ENCODE measurements around the gene SHC3. TPM values are rescaled to one million over a fixed set of nuclear protein-coding genes. Genes with fewer than 3 reads are reported as not detected.

Gene SHC3
- polyA plus RNA-seq, 1 donor from 2014 or later: 22.9 TPM

DNA sequence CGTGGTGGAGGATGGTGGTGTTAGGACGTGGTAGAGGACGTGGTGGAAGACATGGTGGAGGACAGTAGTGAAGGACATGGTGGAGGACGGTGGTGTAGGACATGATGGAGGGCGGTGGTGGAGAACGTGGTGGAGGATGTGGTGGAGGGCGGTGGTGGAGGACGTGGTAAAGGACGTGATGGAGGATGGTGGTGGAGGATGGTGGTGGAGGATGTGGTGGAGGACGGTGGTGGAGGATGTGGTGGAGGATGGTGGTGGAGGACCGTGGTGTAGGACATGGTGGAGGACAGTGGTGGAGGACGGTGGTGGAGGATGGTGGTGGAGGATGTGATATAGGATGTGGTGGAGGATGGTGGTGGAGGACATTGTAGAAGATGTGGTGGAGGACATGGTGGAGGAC is 119.7 kb downstream of the SHC3 start:
- Histone ChIP-seq H4K20me1 (ENCODE audit: insufficient read depth) (no peaks in the 10 kb centered on the region), H3F3A (ENCODE audit: insufficient read depth, low read length, poor library complexity, severe bottlenecking) (no peaks in the 10 kb centered on the region), H2AFZ (ENCODE audit: low read depth, low read length) (no peak overlapping the region), H3K9me3 (ENCODE audit: low read length) (no peaks in the 10 kb centered on the region), H3K79me2 (replicated peaks; ENCODE audit: insufficient read depth, low read length) (no peaks in the 10 kb centered on the region), H3K9me2 (ENCODE audit: insufficient read depth, low read length) (no peaks in the 10 kb centered on the region), H3K4me2 (ENCODE audit: low read length) (no peak overlapping the region), H3K27me3 (ENCODE audit: insufficient read depth, low read depth, low read length) (no peaks in the 10 kb centered on the region), H3K27ac (ENCODE audit: low read length) (no peak overlapping the region), H3K36me3 (ENCODE audit: insufficient read depth, low read length) (no peaks in the 10 kb centered on the region), H3K9ac (ENCODE audit: low read length) (no peak overlapping the region), H3K4me3 (ENCODE audit: low read length) (no peak overlapping the region)
- TF ChIP-seq EZH2 (IDR thresholded peaks at IDR 0.05; ENCODE audit: borderline replicate concordance, insufficient read depth, low read length, poor library complexity, severe bottlenecking): no peak
- TF ChIP-seq, protein P1, sequence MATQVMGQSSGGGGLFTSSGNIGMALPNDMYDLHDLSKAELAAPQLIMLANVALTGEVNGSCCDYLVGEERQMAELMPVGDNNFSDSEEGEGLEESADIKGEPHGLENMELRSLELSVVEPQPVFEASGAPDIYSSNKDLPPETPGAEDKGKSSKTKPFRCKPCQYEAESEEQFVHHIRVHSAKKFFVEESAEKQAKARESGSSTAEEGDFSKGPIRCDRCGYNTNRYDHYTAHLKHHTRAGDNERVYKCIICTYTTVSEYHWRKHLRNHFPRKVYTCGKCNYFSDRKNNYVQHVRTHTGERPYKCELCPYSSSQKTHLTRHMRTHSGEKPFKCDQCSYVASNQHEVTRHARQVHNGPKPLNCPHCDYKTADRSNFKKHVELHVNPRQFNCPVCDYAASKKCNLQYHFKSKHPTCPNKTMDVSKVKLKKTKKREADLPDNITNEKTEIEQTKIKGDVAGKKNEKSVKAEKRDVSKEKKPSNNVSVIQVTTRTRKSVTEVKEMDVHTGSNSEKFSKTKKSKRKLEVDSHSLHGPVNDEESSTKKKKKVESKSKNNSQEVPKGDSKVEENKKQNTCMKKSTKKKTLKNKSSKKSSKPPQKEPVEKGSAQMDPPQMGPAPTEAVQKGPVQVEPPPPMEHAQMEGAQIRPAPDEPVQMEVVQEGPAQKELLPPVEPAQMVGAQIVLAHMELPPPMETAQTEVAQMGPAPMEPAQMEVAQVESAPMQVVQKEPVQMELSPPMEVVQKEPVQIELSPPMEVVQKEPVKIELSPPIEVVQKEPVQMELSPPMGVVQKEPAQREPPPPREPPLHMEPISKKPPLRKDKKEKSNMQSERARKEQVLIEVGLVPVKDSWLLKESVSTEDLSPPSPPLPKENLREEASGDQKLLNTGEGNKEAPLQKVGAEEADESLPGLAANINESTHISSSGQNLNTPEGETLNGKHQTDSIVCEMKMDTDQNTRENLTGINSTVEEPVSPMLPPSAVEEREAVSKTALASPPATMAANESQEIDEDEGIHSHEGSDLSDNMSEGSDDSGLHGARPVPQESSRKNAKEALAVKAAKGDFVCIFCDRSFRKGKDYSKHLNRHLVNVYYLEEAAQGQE (IDR thresholded peaks at IDR 0.05; ENCODE audit: borderline replicate concordance): no peak
- TF ChIP-seq MXI1 (conservative IDR thresholded peaks at IDR 0.05; ENCODE audit: poor library complexity, severe bottlenecking): no peak
- TF ChIP-seq EP300 (conservative IDR thresholded peaks at IDR 0.05; ENCODE audit: poor library complexity, severe bottlenecking): no peak
- TF ChIP-seq, protein P2, sequence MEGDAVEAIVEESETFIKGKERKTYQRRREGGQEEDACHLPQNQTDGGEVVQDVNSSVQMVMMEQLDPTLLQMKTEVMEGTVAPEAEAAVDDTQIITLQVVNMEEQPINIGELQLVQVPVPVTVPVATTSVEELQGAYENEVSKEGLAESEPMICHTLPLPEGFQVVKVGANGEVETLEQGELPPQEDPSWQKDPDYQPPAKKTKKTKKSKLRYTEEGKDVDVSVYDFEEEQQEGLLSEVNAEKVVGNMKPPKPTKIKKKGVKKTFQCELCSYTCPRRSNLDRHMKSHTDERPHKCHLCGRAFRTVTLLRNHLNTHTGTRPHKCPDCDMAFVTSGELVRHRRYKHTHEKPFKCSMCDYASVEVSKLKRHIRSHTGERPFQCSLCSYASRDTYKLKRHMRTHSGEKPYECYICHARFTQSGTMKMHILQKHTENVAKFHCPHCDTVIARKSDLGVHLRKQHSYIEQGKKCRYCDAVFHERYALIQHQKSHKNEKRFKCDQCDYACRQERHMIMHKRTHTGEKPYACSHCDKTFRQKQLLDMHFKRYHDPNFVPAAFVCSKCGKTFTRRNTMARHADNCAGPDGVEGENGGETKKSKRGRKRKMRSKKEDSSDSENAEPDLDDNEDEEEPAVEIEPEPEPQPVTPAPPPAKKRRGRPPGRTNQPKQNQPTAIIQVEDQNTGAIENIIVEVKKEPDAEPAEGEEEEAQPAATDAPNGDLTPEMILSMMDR (IDR thresholded peaks at IDR 0.05; ENCODE audit: poor library complexity, severe bottlenecking): no peak
- no peak for TF ChIP-seq TAF1 (IDR thresholded peaks at IDR 0.05; ENCODE audit: low read depth)
- no peak for TF ChIP-seq SMC3 (conservative IDR thresholded peaks at IDR 0.05; ENCODE audit: poor library complexity)
- TF ChIP-seq RAD21 (conservative IDR thresholded peaks at IDR 0.05): no peak
- no peak for TF ChIP-seq POLR2AphosphoS5 (IDR thresholded peaks at IDR 0.05)

DNA sequence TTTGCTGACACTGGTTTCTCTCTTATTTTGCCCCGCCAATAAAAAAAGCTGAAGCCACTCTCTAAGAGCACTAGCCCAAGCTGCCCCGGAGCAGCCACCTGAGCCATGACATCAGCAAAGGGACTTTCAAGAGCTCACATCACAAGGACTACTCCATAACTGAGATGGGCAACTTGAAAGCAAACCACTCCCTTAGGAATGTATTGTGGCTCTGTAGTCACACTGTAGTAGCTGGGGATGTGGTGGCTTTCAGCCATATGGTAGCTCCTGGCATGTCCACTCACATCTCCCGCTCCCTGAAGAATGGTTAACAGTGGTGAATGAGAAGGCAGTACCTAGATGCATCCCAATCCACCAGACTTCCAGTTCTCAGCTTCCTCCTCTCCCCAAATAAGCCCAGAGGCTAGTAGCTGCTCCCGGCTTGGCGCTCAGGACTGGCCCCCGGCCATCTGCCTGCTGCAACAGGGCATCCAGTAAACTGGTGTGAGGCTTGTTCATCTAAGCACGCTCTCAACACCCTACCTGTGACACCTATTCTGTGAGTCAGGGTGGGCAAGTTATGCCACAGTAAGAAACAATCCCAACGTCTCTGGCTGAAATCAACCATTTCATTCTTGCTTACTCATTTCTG is 123.6 kb downstream of the SHC3 start:
- H3K4me2 ChIP-seq (ENCODE audit: low read length): no peak overlapping the region
- H3K36me3 ChIP-seq (ENCODE audit: insufficient read depth, low read length): no peaks in the 10 kb centered on the region
- H3K27ac ChIP-seq (ENCODE audit: low read length): no peak overlapping the region
- H2AFZ ChIP-seq (ENCODE audit: low read depth, low read length): no peak overlapping the region
- H3K9me2 ChIP-seq (ENCODE audit: insufficient read depth, low read length): no peaks in the 10 kb centered on the region
- no peaks in the 10 kb centered on the region for H4K20me1 ChIP-seq (ENCODE audit: insufficient read depth)
- no peak overlapping the region for H3K9ac ChIP-seq (ENCODE audit: low read length)
- H3K9me3 ChIP-seq (ENCODE audit: low read length): no peaks in the 10 kb centered on the region
- TF ChIP-seq RAD21 (conservative IDR thresholded peaks at IDR 0.05): no peak
- no peak for TF ChIP-seq EZH2 (IDR thresholded peaks at IDR 0.05; ENCODE audit: borderline replicate concordance, insufficient read depth, low read length, poor library complexity, severe bottlenecking)
- TF ChIP-seq, protein P1 (IDR thresholded peaks at IDR 0.05; ENCODE audit: borderline replicate concordance): no peak
- no peak for TF ChIP-seq POLR2AphosphoS5 (IDR thresholded peaks at IDR 0.05)
- TF ChIP-seq TAF1 (IDR thresholded peaks at IDR 0.05; ENCODE audit: low read depth): no peak
- no peak for TF ChIP-seq SMC3 (conservative IDR thresholded peaks at IDR 0.05; ENCODE audit: poor library complexity)
- TF ChIP-seq, protein P2 (IDR thresholded peaks at IDR 0.05; ENCODE audit: poor library complexity, severe bottlenecking): no peak
- no peak for TF ChIP-seq MXI1 (conservative IDR thresholded peaks at IDR 0.05; ENCODE audit: poor library complexity, severe bottlenecking)
- no peaks in the 10 kb centered on the region for H3F3A ChIP-seq (ENCODE audit: insufficient read depth, low read length, poor library complexity, severe bottlenecking)
- H3K79me2 ChIP-seq (replicated peaks; ENCODE audit: insufficient read depth, low read length): no peaks in the 10 kb centered on the region
- H3K4me3 ChIP-seq (ENCODE audit: low read length): no peak overlapping the region
- no peaks in the 10 kb centered on the region for H3K27me3 ChIP-seq (ENCODE audit: insufficient read depth, low read depth, low read length)

Measured in neural cell (in vitro differentiated cells).